ENCODE results near the gene KIF13A.

GRCh38 chr6:17861361-17861760, 126.1 kb downstream of the KIF13A start:
- no peak for TF ChIP-seq CTCF (IDR thresholded peaks at IDR 0.05)
- no peak for TF ChIP-seq POLR2A (IDR thresholded peaks at IDR 0.05)

Data from vagina (tissue), 2 donors.